Trophoblast cell (in vitro differentiated cells and primary cell): ENCODE data around the gene NPHP4.

Experiments used
- DNase-seq, 2 donors: peaks; one replicate each; pipeline ENCODE4 v3.0.0-alpha.2; 2016
- H2AFZ ChIP-seq: 2 replicates; pipeline ENCODE4 v1.6.1; 2013; ENCODE audit warnings: low read length, moderate library complexity, mild to moderate bottlenecking; ENCODE audit not compliant: insufficient read depth, poor library complexity
- H2AK5ac ChIP-seq: 2 replicates; pipeline ENCODE4 v1.6.1; 2013; ENCODE audit warnings: mild to moderate bottlenecking, low read length
- H2BK120ac ChIP-seq: 2 replicates; pipeline ENCODE4 v1.6.1; 2013; ENCODE audit warnings: low read length, mild to moderate bottlenecking, moderate library complexity; ENCODE audit not compliant: insufficient read depth, poor library complexity
- H2BK12ac ChIP-seq: 2 replicates; pipeline ENCODE4 v1.6.1; 2013; ENCODE audit warnings: mild to moderate bottlenecking, low read length, moderate library complexity
- H2BK5ac ChIP-seq: 2 replicates; pipeline ENCODE4 v1.6.1; 2013; ENCODE audit warnings: low read length, low read depth, moderate library complexity, mild to moderate bottlenecking; ENCODE audit not compliant: poor library complexity
- H3K14ac ChIP-seq: 2 replicates; pipeline ENCODE4 v1.6.1; 2013; ENCODE audit warnings: mild to moderate bottlenecking, low read length
- H3K18ac ChIP-seq: 2 replicates; pipeline ENCODE4 v1.6.1; 2013; ENCODE audit warnings: mild to moderate bottlenecking, low read length
- H3K23ac ChIP-seq: 2 replicates; pipeline ENCODE4 v1.6.1; 2013; ENCODE audit warnings: low read length
- H3K27ac ChIP-seq: 2 replicates; pipeline ENCODE4 v1.5.1; 2013; ENCODE audit warnings: low read depth, mild to moderate bottlenecking, inconsistent platforms, low read length, moderate library complexity
- H3K27me3 ChIP-seq: 2 replicates; pipeline ENCODE4 v1.6.1; 2013; ENCODE audit warnings: inconsistent platforms, mild to moderate bottlenecking, low read length, moderate library complexity; ENCODE audit not compliant: insufficient read depth
- H3K36me3 ChIP-seq, 2 experiments: 1 replicate in 1 of 2; 2 replicates in 1 of 2; pipeline ENCODE4 v1.6.1; 2013; ENCODE audit warnings: low read length in 2 of 2, mild to moderate bottlenecking in 2 of 2, moderate library complexity in 1 of 2; ENCODE audit not compliant: insufficient read depth in 2 of 2, control insufficient read depth in 1 of 2
- H3K4ac ChIP-seq: 2 replicates; pipeline ENCODE4 v1.6.1; 2013; ENCODE audit warnings: low read depth, mild to moderate bottlenecking, low read length, moderate library complexity
- H3K4me1 ChIP-seq, 2 experiments: 1 replicate in 1 of 2; 2 replicates in 1 of 2; pipeline ENCODE4 v1.6.1; 2013; ENCODE audit warnings: low read length in 2 of 2, mild to moderate bottlenecking in 2 of 2, moderate library complexity in 1 of 2; ENCODE audit not compliant: insufficient read depth in 2 of 2, control insufficient read depth in 1 of 2
- H3K4me2 ChIP-seq: 2 replicates; pipeline ENCODE4 v1.6.1; 2013; ENCODE audit warnings: inconsistent platforms, mild to moderate bottlenecking, low read length, moderate library complexity
- H3K4me3 ChIP-seq: 2 replicates; pipeline ENCODE4 v1.5.1; 2013; ENCODE audit warnings: mild to moderate bottlenecking, low read depth, low read length, inconsistent platforms
- H3K79me1 ChIP-seq: one replicate; pipeline ENCODE4 v1.6.1; 2013; ENCODE audit warnings: low read length
- H3K79me2 ChIP-seq: 2 replicates; pipeline ENCODE4 v1.6.1; 2013; ENCODE audit warnings: low read length, mild to moderate bottlenecking; ENCODE audit not compliant: control insufficient read depth, insufficient read depth, poor library complexity
- H3K9ac ChIP-seq: 2 replicates; pipeline ENCODE4 v1.6.1; 2013; ENCODE audit warnings: mild to moderate bottlenecking, low read length
- H3K9me3 ChIP-seq: 2 replicates; pipeline ENCODE4 v1.6.1; 2013; ENCODE audit warnings: low read depth, mild to moderate bottlenecking, control low read depth, inconsistent platforms, low read length; ENCODE audit not compliant: insufficient read depth
- H4K12ac ChIP-seq: 2 replicates; pipeline ENCODE4 v1.6.1; 2013; ENCODE audit warnings: low read depth, mild to moderate bottlenecking, low read length, moderate library complexity
- H4K8ac ChIP-seq: 2 replicates; pipeline ENCODE4 v1.6.1; 2013; ENCODE audit warnings: low read depth, mild to moderate bottlenecking, low read length, moderate library complexity
- H4K91ac ChIP-seq: one replicate; pipeline ENCODE4 v1.6.1; 2013; ENCODE audit warnings: low read depth, mild to moderate bottlenecking, low read length, moderate library complexity
- WGBS: extraction: QIAGEN DNeasy Blood & Tissue Kit; methylation state at CpG from one replicate; pipeline ENCODE4 v1.1.7; 2013; ENCODE audit warnings: missing lambda C conversion rate; ENCODE audit not compliant: insufficient read length, insufficient coverage; ENCODE audit errors: extremely low coverage; 5-methylcytosine and 5-hydroxymethylcytosine counted together

NPHP4 gene

GRCh38 chr1:5883129-5884048 is 108.8 kb downstream of the NPHP4 start:
- no CpG with 5 or more reads among the region's 30 CpGs for WGBS
- H3K27me3 ChIP-seq, result no peaks in the 10 kb centered on the region
- DNase-seq, result no peak

GRCh38 chr1:5882367-5883128 is 109.7 kb downstream of the NPHP4 start:
- Histone ChIP-seq H3K4me3 (no peak overlapping the region), H3K36me3 (peaks cover 0 to 4% of the 10 kb centered on the region in 2 experiments), H3K27ac (no peak overlapping the region), H4K91ac (no peak overlapping the region), H3K14ac (no peak overlapping the region), H3K23ac (no peak overlapping the region), H2BK5ac (no peak overlapping the region), H3K9me3 (peaks cover 7% of the 10 kb centered on the region), H4K12ac (no peak overlapping the region), H3K4me1 (peaks cover 0 to 2% of the 10 kb centered on the region in 2 experiments), H3K79me2 (no peaks in the 10 kb centered on the region), H2AK5ac (no peak overlapping the region), H3K9ac (no peak overlapping the region), H3K4me2 (no peak overlapping the region), H2AFZ (no peak overlapping the region), H4K8ac (no peak overlapping the region), H2BK120ac (no peak overlapping the region), H3K79me1 (no peaks in the 10 kb centered on the region), H3K18ac (no peak overlapping the region), H3K27me3 (no peaks in the 10 kb centered on the region), H3K4ac (no peak overlapping the region), H2BK12ac (no peak overlapping the region)
- DNase-seq, result peak in 1 of 2 donors; percentile 25
- no CpG with 5 or more reads among the region's 27 CpGs for WGBS

More at GRCh38 chr1:5883129-5884048, 108.8 kb downstream of the NPHP4 start:
- Histone ChIP-seq H2AK5ac (no peak overlapping the region), H3K4me2 (no peak overlapping the region), H3K27ac (no peak overlapping the region), H3K4me1 (peaks cover 0 to 2% of the 10 kb centered on the region in 2 experiments), H2BK5ac (no peak overlapping the region), H3K36me3 (peaks cover 0 to 4% of the 10 kb centered on the region in 2 experiments), H2AFZ (no peak overlapping the region), H4K8ac (no peak overlapping the region), H3K23ac (no peak overlapping the region), H3K9me3 (peaks cover 7% of the 10 kb centered on the region), H3K79me1 (no peaks in the 10 kb centered on the region), H2BK12ac (no peak overlapping the region), H4K91ac (no peak overlapping the region), H2BK120ac (no peak overlapping the region), H3K4me3 (no peak overlapping the region), H3K14ac (no peak overlapping the region), H3K18ac (no peak overlapping the region), H4K12ac (no peak overlapping the region), H3K79me2 (no peaks in the 10 kb centered on the region), H3K9ac (no peak overlapping the region), H3K4ac (no peak overlapping the region)

GRCh38 chr1:5881526-5882222 is 110.6 kb downstream of the NPHP4 start:
- Histone ChIP-seq H2AFZ (no peak overlapping the region), H4K12ac (no peak overlapping the region), H3K27ac (no peak overlapping the region), H3K23ac (no peak overlapping the region), H4K91ac (no peak overlapping the region), H3K79me1 (no peaks in the 10 kb centered on the region), H3K4me3 (no peak overlapping the region), H3K4me2 (no peak overlapping the region), H3K4ac (no peak overlapping the region), H3K14ac (no peak overlapping the region), H3K79me2 (no peaks in the 10 kb centered on the region), H2BK120ac (no peak overlapping the region), H2BK5ac (no peak overlapping the region), H2AK5ac (no peak overlapping the region), H3K9me3 (peaks cover 7% of the 10 kb centered on the region), H3K18ac (no peak overlapping the region), H3K27me3 (no peaks in the 10 kb centered on the region), H3K4me1 (peaks cover 0 to 2% of the 10 kb centered on the region in 2 experiments), H2BK12ac (no peak overlapping the region), H3K36me3 (peaks cover 0 to 4% of the 10 kb centered on the region in 2 experiments), H3K9ac (no peak overlapping the region), H4K8ac (no peak overlapping the region)
- DNase-seq, result peak; percentile 51 to 70
- no CpG with 5 or more reads among the region's 22 CpGs for WGBS
